ENCODE data around the gene SPEN.

SPEN gene

GRCh38 chr1:15847893-15848142, 311 bp downstream of the SPEN start:
- H3K4me1 ChIP-seq (ENCODE audit: control insufficient read depth, insufficient read depth, low read length) = peaks cover 13% of the 10 kb centered on the region
- H3K27me3 ChIP-seq (ENCODE audit: control insufficient read depth, insufficient read depth, low read length, poor library complexity, severe bottlenecking) = no peaks in the 10 kb centered on the region
- no peaks in the 10 kb centered on the region for H3K9me3 ChIP-seq (ENCODE audit: control insufficient read depth, low read length)
- peak overlapping the region; percentile 47 for H3K27ac ChIP-seq (ENCODE audit: insufficient read depth, low read depth, low read length, poor library complexity, severe bottlenecking)
- H3K4me3 ChIP-seq (ENCODE audit: insufficient read depth, low read depth, low read length) = peak overlapping the region; percentile 72
- H3K36me3 ChIP-seq (ENCODE audit: control insufficient read depth, insufficient read depth, low read length) = no peaks in the 10 kb centered on the region
- 0% methylated on average over 34 of the region's 34 CpGs for WGBS, 2 experiments

- Histone ChIP-seq H3K4me1 (ENCODE audit: control insufficient read depth, insufficient read depth, low read length) (peaks cover 13% of the 10 kb centered on the region), H3K27ac (ENCODE audit: insufficient read depth, low read depth, low read length, poor library complexity, severe bottlenecking) (peak overlapping the region; percentile 96), H3K9me3 (ENCODE audit: control insufficient read depth, low read length) (no peaks in the 10 kb centered on the region), H3K4me3 (ENCODE audit: insufficient read depth, low read depth, low read length) (peak overlapping the region; percentile 72), H3K27me3 (ENCODE audit: control insufficient read depth, insufficient read depth, low read length, poor library complexity, severe bottlenecking) (no peaks in the 10 kb centered on the region), H3K36me3 (ENCODE audit: control insufficient read depth, insufficient read depth, low read length) (no peaks in the 10 kb centered on the region)
- 0% methylated on average over 104 of the region's 104 CpGs for WGBS, 2 experiments
These were observed 829 bp downstream of the SPEN start for GRCh38 chr1:15848143-15848928.

- H3K27me3 ChIP-seq (ENCODE audit: control insufficient read depth, insufficient read depth, low read length, poor library complexity, severe bottlenecking) = no peaks in the 10 kb centered on the region
- no peaks in the 10 kb centered on the region for H3K9me3 ChIP-seq (ENCODE audit: control insufficient read depth, low read length)
- H3K36me3 ChIP-seq (ENCODE audit: control insufficient read depth, insufficient read depth, low read length) = no peaks in the 10 kb centered on the region
- peaks cover 13% of the 10 kb centered on the region for H3K4me1 ChIP-seq (ENCODE audit: control insufficient read depth, insufficient read depth, low read length)
- H3K27ac ChIP-seq (ENCODE audit: insufficient read depth, low read depth, low read length, poor library complexity, severe bottlenecking) = peak overlapping the region; percentile 96
- 0% methylated on average over 41 to 44 of the region's 44 CpGs for WGBS, 2 experiments
- peak overlapping the region; percentile 72 for H3K4me3 ChIP-seq (ENCODE audit: insufficient read depth, low read depth, low read length)
These were observed 1.6 kb downstream of the SPEN start for GRCh38 chr1:15848929-15849774.

- H3K4me1 ChIP-seq (ENCODE audit: control insufficient read depth, insufficient read depth, low read length) = peaks cover 13% of the 10 kb centered on the region
- H3K4me3 ChIP-seq (ENCODE audit: insufficient read depth, low read depth, low read length) = peak overlapping the region; percentile 72
- 0 to 1% methylated on average over 16 of the region's 16 CpGs for WGBS, 2 experiments
- no peaks in the 10 kb centered on the region for H3K27me3 ChIP-seq (ENCODE audit: control insufficient read depth, insufficient read depth, low read length, poor library complexity, severe bottlenecking)
- H3K9me3 ChIP-seq (ENCODE audit: control insufficient read depth, low read length) = no peaks in the 10 kb centered on the region
- peak overlapping the region; percentile 96 for H3K27ac ChIP-seq (ENCODE audit: insufficient read depth, low read depth, low read length, poor library complexity, severe bottlenecking)
- no peaks in the 10 kb centered on the region for H3K36me3 ChIP-seq (ENCODE audit: control insufficient read depth, insufficient read depth, low read length)
These were observed 2.3 kb downstream of the SPEN start for GRCh38 chr1:15849775-15850324.

GRCh38 chr1:15850471-15851001, 3.0 kb downstream of the SPEN start:
- 44 to 50% methylated on average over 1 to 2 of the region's 2 CpGs for WGBS, 2 experiments
- H3K4me3 ChIP-seq (ENCODE audit: insufficient read depth, low read depth, low read length) = peak overlapping the region; percentile 72

GRCh38 chr1:15851210-15852035, 3.9 kb downstream of the SPEN start:
- H3K4me3 ChIP-seq (ENCODE audit: insufficient read depth, low read depth, low read length) = no peak overlapping the region
- H3K9me3 ChIP-seq (ENCODE audit: control insufficient read depth, low read length) = no peaks in the 10 kb centered on the region
- H3K36me3 ChIP-seq (ENCODE audit: control insufficient read depth, insufficient read depth, low read length) = no peaks in the 10 kb centered on the region
- H3K4me1 ChIP-seq (ENCODE audit: control insufficient read depth, insufficient read depth, low read length) = peaks cover 13% of the 10 kb centered on the region
- 67 to 76% methylated on average over 15 of the region's 16 CpGs for WGBS, 2 experiments
- no peak overlapping the region for H3K27ac ChIP-seq (ENCODE audit: insufficient read depth, low read depth, low read length, poor library complexity, severe bottlenecking)
- no peaks in the 10 kb centered on the region for H3K27me3 ChIP-seq (ENCODE audit: control insufficient read depth, insufficient read depth, low read length, poor library complexity, severe bottlenecking)

More at GRCh38 chr1:15850471-15851001, 3.0 kb downstream of the SPEN start:
- Histone ChIP-seq H3K4me1 (ENCODE audit: control insufficient read depth, insufficient read depth, low read length) (peaks cover 13% of the 10 kb centered on the region), H3K9me3 (ENCODE audit: control insufficient read depth, low read length) (no peaks in the 10 kb centered on the region), H3K36me3 (ENCODE audit: control insufficient read depth, insufficient read depth, low read length) (no peaks in the 10 kb centered on the region), H3K27ac (ENCODE audit: insufficient read depth, low read depth, low read length, poor library complexity, severe bottlenecking) (peak overlapping the region; percentile 96), H3K27me3 (ENCODE audit: control insufficient read depth, insufficient read depth, low read length, poor library complexity, severe bottlenecking) (no peaks in the 10 kb centered on the region)

GRCh38 chr1:15852036-15852827, 4.7 kb downstream of the SPEN start:
- Histone ChIP-seq H3K27me3 (ENCODE audit: control insufficient read depth, insufficient read depth, low read length, poor library complexity, severe bottlenecking) (no peaks in the 10 kb centered on the region), H3K4me1 (ENCODE audit: control insufficient read depth, insufficient read depth, low read length) (peaks cover 13% of the 10 kb centered on the region), H3K9me3 (ENCODE audit: control insufficient read depth, low read length) (no peaks in the 10 kb centered on the region), H3K4me3 (ENCODE audit: insufficient read depth, low read depth, low read length) (no peak overlapping the region), H3K36me3 (ENCODE audit: control insufficient read depth, insufficient read depth, low read length) (no peaks in the 10 kb centered on the region), H3K27ac (ENCODE audit: insufficient read depth, low read depth, low read length, poor library complexity, severe bottlenecking) (no peak overlapping the region)
- WGBS, 2 experiments = 93 to 99% methylated on average over 5 to 6 of the region's 6 CpGs

GRCh38 chr1:15852828-15853302, 5.4 kb downstream of the SPEN start:
- WGBS, 2 experiments = 88 to 95% methylated on average over 3 of the region's 3 CpGs
- H3K27ac ChIP-seq (ENCODE audit: insufficient read depth, low read depth, low read length, poor library complexity, severe bottlenecking) = no peak overlapping the region

GRCh38 chr1:15856888-15857287, 9.4 kb downstream of the SPEN start:
- Histone ChIP-seq H3K27ac (ENCODE audit: insufficient read depth, low read depth, low read length, poor library complexity, severe bottlenecking) (no peak overlapping the region), H3K4me3 (ENCODE audit: insufficient read depth, low read depth, low read length) (no peak overlapping the region), H3K9me3 (ENCODE audit: control insufficient read depth, low read length) (no peaks in the 10 kb centered on the region), H3K27me3 (ENCODE audit: control insufficient read depth, insufficient read depth, low read length, poor library complexity, severe bottlenecking) (no peaks in the 10 kb centered on the region), H3K36me3 (ENCODE audit: control insufficient read depth, insufficient read depth, low read length) (no peaks in the 10 kb centered on the region), H3K4me1 (ENCODE audit: control insufficient read depth, insufficient read depth, low read length) (no peaks in the 10 kb centered on the region)
- 88 to 93% methylated on average over 5 of the region's 5 CpGs for WGBS, 2 experiments

More at GRCh38 chr1:15852828-15853302, 5.4 kb downstream of the SPEN start:
- Histone ChIP-seq H3K4me3 (ENCODE audit: insufficient read depth, low read depth, low read length) (no peak overlapping the region), H3K27me3 (ENCODE audit: control insufficient read depth, insufficient read depth, low read length, poor library complexity, severe bottlenecking) (no peaks in the 10 kb centered on the region), H3K9me3 (ENCODE audit: control insufficient read depth, low read length) (no peaks in the 10 kb centered on the region), H3K4me1 (ENCODE audit: control insufficient read depth, insufficient read depth, low read length) (peaks cover 13% of the 10 kb centered on the region), H3K36me3 (ENCODE audit: control insufficient read depth, insufficient read depth, low read length) (no peaks in the 10 kb centered on the region)

All from ectodermal cell (in vitro differentiated cells).